Prostate gland (tissue), 2 donors: ENCODE measurements around the gene TRIO.

ENCODE experiments used
- CTCF ChIP-seq, 4 experiments: fragments of 200-600 bp in 2 of 4; fragments of 450-650 bp in 2 of 4; sonication (generic) in 2 of 4; IDR thresholded peaks; 1 replicate in 3 of 4; 2 replicates in 1 of 4; pipeline ENCODE4 v1.5.1; 2016 to 2019; ENCODE audit warnings: antibody characterized with exemption in 4 of 4, mild to moderate bottlenecking in 2 of 4, moderate library complexity in 2 of 4
- POLR2A ChIP-seq: fragments of 450-650 bp; IDR thresholded peaks from one replicate; pipeline ENCODE4 v1.6.1; 2016; ENCODE audit warnings: antibody characterized with exemption, mild to moderate bottlenecking

- no peak for TF ChIP-seq CTCF (IDR thresholded peaks at IDR 0.05)
- TF ChIP-seq POLR2A = no peak
Observed at GRCh38 chr5:14223372-14223771, 80.2 kb downstream of the TRIO start.
